Endothelial cell of umbilical vein (primary cell): ENCODE measurements around the gene SLC46A2. TPM values are rescaled to one million over a fixed set of nuclear protein-coding genes. Genes with fewer than 3 reads are reported as not detected.

Source experiments
- BruUV-seq: library from RNA; stranded (reverse); fragments of 400-500 nt; replicated peaks from 2 replicates; lab custom pipeline; 2021; lab: Mats Ljungman, UMichigan
- CTCF ChIA-PET: fragments of 300-600, 350-600 bp; sonication (Branson Sonifier 250); formaldehyde crosslinking; loops from one replicate; lab custom pipeline; 2021; ENCODE audit warnings: antibody characterized with exemption, inconsistent platforms; lab: Charles Lee
- POLR2A ChIA-PET: fragments of 300-600, 350-600 bp; sonication (Branson Sonifier 250); formaldehyde crosslinking; loops from one replicate; lab custom pipeline; 2021; ENCODE audit warnings: antibody characterized with exemption, inconsistent platforms; lab: Charles Lee
- DNase-seq: peaks from one replicate; pipeline ENCODE4 v3.0.0-alpha.2; 2011; ENCODE audit warnings: low read depth, low spot score
- FAIRE-seq: peaks from 2 replicates; lab custom pipeline; 2011; peaks lifted over from hg19 to GRCh38; lab: Jason Lieb, UNC
- H2AFZ ChIP-seq: 2 replicates; pipeline ENCODE4 v1.6.0; 2012; ENCODE audit warnings: low read depth, low read length, control low read depth, inconsistent platforms
- H3K27ac ChIP-seq: 2 replicates; pipeline ENCODE4 v1.5.1; 2011; ENCODE audit warnings: low read depth, mild to moderate bottlenecking, control low read depth, low read length, moderate library complexity; ENCODE audit not compliant: insufficient read depth
- H3K27me3 ChIP-seq, 2 experiments: 2 replicates each; pipeline versions ENCODE4 v1.6.0 to v1.6.1; 2011; ENCODE audit warnings: low read length in 2 of 2, mixed read lengths in 1 of 2; ENCODE audit not compliant: control insufficient read depth in 2 of 2, insufficient read depth in 2 of 2
- H3K36me3 ChIP-seq, 2 experiments: 2 replicates in 1 of 2; 3 replicates in 1 of 2; pipeline ENCODE4 v1.5.1; 2011; ENCODE audit warnings: low read length in 2 of 2, mild to moderate bottlenecking in 1 of 2, moderate library complexity in 1 of 2; ENCODE audit not compliant: control insufficient read depth in 2 of 2, insufficient read depth in 2 of 2; ENCODE audit errors: extremely low read depth in 1 of 2
- H3K4me1 ChIP-seq: 3 replicates; pipeline ENCODE4 v1.5.1; 2011; ENCODE audit warnings: mild to moderate bottlenecking, low read length; ENCODE audit not compliant: control insufficient read depth, insufficient read depth; ENCODE audit errors: extremely low read depth
- H3K4me2 ChIP-seq: 2 replicates; pipeline ENCODE4 v1.6.1; 2011; ENCODE audit warnings: low read length, control low read depth, mixed read lengths; ENCODE audit not compliant: insufficient read depth
- H3K4me3 ChIP-seq, 3 experiments: fragments of 200-600 bp in 1 of 3; sonication (generic), shearing (Covaris generic) in 1 of 3; replicated peaks in 1 of 3; 2 replicates each; pipeline ENCODE4 v1.5.1; 2011 to 2016; ENCODE audit warnings: control low read depth in 3 of 3, low read length in 3 of 3, mild to moderate bottlenecking in 2 of 3, inconsistent platforms in 1 of 3, low read depth in 1 of 3, moderate library complexity in 1 of 3; ENCODE audit not compliant: insufficient read depth in 1 of 3
- H3K79me2 ChIP-seq: 2 replicates; pipeline ENCODE4 v1.6.0; 2012; ENCODE audit warnings: low read length, inconsistent platforms; ENCODE audit not compliant: control insufficient read depth, insufficient read depth
- H3K9ac ChIP-seq: replicated peaks from 2 replicates; pipeline ENCODE3; 2011; ENCODE audit warnings: low read length, control low read depth; ENCODE audit not compliant: insufficient read depth; ENCODE audit errors: extremely low read depth
- H3K9me1 ChIP-seq: replicated peaks from 3 replicates; pipeline ENCODE4 v1.6.0; 2011; ENCODE audit warnings: mild to moderate bottlenecking, low read length; ENCODE audit not compliant: control insufficient read depth, insufficient read depth; ENCODE audit errors: extremely low read depth
- H3K9me3 ChIP-seq: replicated peaks from 2 replicates; pipeline ENCODE4 v1.5.1; 2012; ENCODE audit warnings: low read length, inconsistent platforms; ENCODE audit not compliant: control insufficient read depth, insufficient read depth
- H4K20me1 ChIP-seq: replicated peaks from 2 replicates; pipeline ENCODE3; 2011; ENCODE audit warnings: mild to moderate bottlenecking, low read length; ENCODE audit not compliant: control insufficient read depth, insufficient read depth; ENCODE audit errors: extremely low read depth
- CTCF ChIP-seq, 2 donors: IDR thresholded peaks; 1 replicate in 1 of 2; 2 replicates in 1 of 2; pipeline ENCODE4 v1.5.1; 2011; ENCODE audit warnings: low read length in 2 of 2, mild to moderate bottlenecking in 2 of 2, moderate library complexity in 2 of 2, control low read depth in 1 of 2, inconsistent platforms in 1 of 2, low read depth in 1 of 2; ENCODE audit not compliant: insufficient read depth in 1 of 2; ENCODE audit errors: extremely low read depth in 1 of 2
- EZH2 ChIP-seq: IDR thresholded peaks from 2 replicates; pipeline ENCODE4 v1.6.1; 2012; ENCODE audit warnings: borderline replicate concordance, low read depth, mild to moderate bottlenecking, moderate library complexity, low read length, inconsistent platforms; ENCODE audit not compliant: severe bottlenecking
- FOS ChIP-seq: IDR thresholded peaks from 2 replicates; pipeline ENCODE4 v1.6.1; 2011; ENCODE audit warnings: mild to moderate bottlenecking, low read length, moderate library complexity, borderline replicate concordance; ENCODE audit not compliant: insufficient read depth
- GATA2 ChIP-seq: IDR thresholded peaks from 2 replicates; pipeline ENCODE4 v1.7.0; 2011; ENCODE audit warnings: low read depth, mild to moderate bottlenecking, moderate library complexity, mixed read lengths, low read length; ENCODE audit not compliant: insufficient read length, insufficient read depth
- JUN ChIP-seq: IDR thresholded peaks from 2 replicates; pipeline ENCODE4 v1.6.1; 2011; ENCODE audit warnings: borderline replicate concordance, low read depth; ENCODE audit not compliant: insufficient read length, insufficient read depth
- MAX ChIP-seq: IDR thresholded peaks from 2 replicates; pipeline ENCODE4 v1.6.1; 2011; ENCODE audit not compliant: insufficient read depth, insufficient read length
- MYC ChIP-seq: IDR thresholded peaks from one replicate; pipeline ENCODE4 v1.6.1; 2011; ENCODE audit warnings: mild to moderate bottlenecking, low read depth, low read length
- POLR2A ChIP-seq: IDR thresholded peaks from 2 replicates; pipeline ENCODE4 v1.6.1; 2012; ENCODE audit warnings: low read depth, mild to moderate bottlenecking, control low read depth, low read length
- POLR2AphosphoS5 ChIP-seq: IDR thresholded peaks from 2 replicates; pipeline ENCODE4 v1.6.1; 2012; ENCODE audit warnings: low read depth, mild to moderate bottlenecking, control low read depth, low read length, moderate library complexity; ENCODE audit not compliant: insufficient read depth
- dilution Hi-C: fragments of 300-500 bp; cut with MboI; formaldehyde crosslinking; loops from one replicate; pipeline ENCODE4 v1.15.0; 2019; ENCODE audit warnings: low sequenced_read_pairs; ENCODE audit not compliant: extremely low pct_ligation_motif_present
- intact Hi-C: fragments of 100-400 bp; cut with micrococcal nuclease; formaldehyde crosslinking; loops from one replicate; pipeline ENCODE4 v1.10.0; 2022
- polyA plus RNA-seq, 4 experiments: library from polyadenylated mRNA; depleted of rRNA in 3 of 4; stranded (reverse) in 3 of 4; unstranded in 1 of 4; fragments of >200 nt; gene quantifications; 2 replicates each; pipeline versions ENCODE4 v1.2.1 to v1.2.3, GENCODE V29; 2011 to 2012; ENCODE audit warnings: missing spikeins in 1 of 4
- total RNA-seq: library from RNA; stranded (reverse); gene quantifications from 2 replicates; pipeline ENCODE4 v1.2.3, GENCODE V29; 2021

The SLC46A2 gene
- total and polyA plus RNA-seq, 2 donors (not counting 3 experiments of a cell fraction or from before 2014, with no cell fraction given) = not detected

GRCh38 chr9:112866662-112867274, 23.9 kb downstream of the SLC46A2 start:
- POLR2A ChIA-PET = no interaction called here
- H3K27me3 ChIP-seq = no peaks in the 10 kb centered on the region
- no peak overlapping the region for H3K4me3 ChIP-seq
- CTCF ChIA-PET = no interaction called here
- no peaks in the 10 kb centered on the region for H3K4me1 ChIP-seq
- intact Hi-C loops = loop anchor here (1.0 kb wide), 1 partner anchor 37 kb away; no protein-coding TSS in a partner anchor
- no peak overlapping the region for H3K9ac ChIP-seq
- BruUV-seq = no TSS peak
- no peaks in the 10 kb centered on the region for H3K9me1 ChIP-seq
- H3K4me2 ChIP-seq = no peak overlapping the region
- no peaks in the 10 kb centered on the region for H3K36me3 ChIP-seq
- no peaks in the 10 kb centered on the region for H3K79me2 ChIP-seq
- H3K27ac ChIP-seq = no peak overlapping the region
- dilution Hi-C loops = no loop called here
- DNase-seq (no peak), FAIRE-seq (no peak)
- H3K9me3 ChIP-seq = no peaks in the 10 kb centered on the region
- no peaks in the 10 kb centered on the region for H4K20me1 ChIP-seq
- H2AFZ ChIP-seq = no peak overlapping the region
- TF ChIP-seq MAX = no peak
- TF ChIP-seq MYC = no peak
- no peak for TF ChIP-seq EZH2
- no peak for TF ChIP-seq JUN
- TF ChIP-seq POLR2AphosphoS5 = no peak
- no peak for TF ChIP-seq GATA2
- TF ChIP-seq POLR2A = no peak
- no peak for TF ChIP-seq FOS
- no peak for TF ChIP-seq CTCF (IDR thresholded peaks at IDR 0.05; ENCODE audit: extremely low read depth in 1 of 2, insufficient read depth in 1 of 2, low read depth in 1 of 2, low read length in 2 of 2)
